Loucy (cell line): ENCODE results near the gene PRKAA2.

Experiments
- H2AFZ ChIP-seq: fragments of 200-600 bp; sonication (generic); 2 replicates; pipeline ENCODE4 v1.6.0; 2016; ENCODE audit warnings: antibody characterized with exemption, mild to moderate bottlenecking, low read length, moderate library complexity
- H3F3A ChIP-seq: fragments of 200-600 bp; 2 replicates; pipeline ENCODE4 v1.6.0; 2016; ENCODE audit warnings: antibody characterized with exemption, low read depth, mild to moderate bottlenecking
- H3K27me3 ChIP-seq: fragments of 200-600 bp; sonication (generic); 2 replicates; pipeline ENCODE4 v1.6.1; 2014; ENCODE audit warnings: low read length, mild to moderate bottlenecking; ENCODE audit not compliant: insufficient read depth, poor library complexity, severe bottlenecking
- H3K36me3 ChIP-seq: fragments of 200-600 bp; sonication (generic); 2 replicates; pipeline ENCODE4 v1.6.1; 2016; ENCODE audit warnings: low read length; ENCODE audit not compliant: insufficient read depth
- H3K4me1 ChIP-seq: fragments of 200-600 bp; sonication (generic); 2 replicates; pipeline ENCODE4 v1.5.1; 2014; ENCODE audit warnings: low read length, mild to moderate bottlenecking; ENCODE audit not compliant: insufficient read depth, poor library complexity, severe bottlenecking
- H3K4me2 ChIP-seq: fragments of 200-600 bp; sonication (generic); 2 replicates; pipeline ENCODE4 v1.6.0; 2014; ENCODE audit warnings: antibody characterized with exemption, low read length, low read depth, mild to moderate bottlenecking; ENCODE audit not compliant: poor library complexity, severe bottlenecking
- H3K4me3 ChIP-seq: fragments of 200-600 bp; sonication (generic); 2 replicates; pipeline ENCODE4 v1.5.1; 2014; ENCODE audit warnings: low read length, mild to moderate bottlenecking, mixed read lengths; ENCODE audit not compliant: poor library complexity, severe bottlenecking
- H3K79me2 ChIP-seq: fragments of 200-600 bp; sonication (generic); 2 replicates; pipeline ENCODE4 v1.6.1; 2014; ENCODE audit warnings: low read length; ENCODE audit not compliant: insufficient read depth
- H3K9ac ChIP-seq: fragments of 200-600 bp; sonication (generic); 2 replicates; pipeline ENCODE4 v1.6.0; 2014; ENCODE audit warnings: mild to moderate bottlenecking, low read depth, low read length, moderate library complexity; ENCODE audit not compliant: poor library complexity, severe bottlenecking
- H3K9me2 ChIP-seq: fragments of 200-600 bp; sonication (generic); replicated peaks from 2 replicates; pipeline ENCODE4 v1.6.1; 2016; ENCODE audit warnings: low read depth, low read length, mixed read lengths
- H3K9me3 ChIP-seq: fragments of 200-600 bp; sonication (generic); 2 replicates; pipeline ENCODE4 v1.6.1; 2014; ENCODE audit warnings: mild to moderate bottlenecking, antibody characterized with exemption, low read length, low read depth; ENCODE audit not compliant: insufficient read depth
- H4K20me1 ChIP-seq: fragments of 200-600 bp; sonication (generic); 2 replicates; pipeline ENCODE4 v1.6.0; 2014; ENCODE audit warnings: antibody characterized with exemption, low read length, mild to moderate bottlenecking; ENCODE audit not compliant: insufficient read depth, poor library complexity, severe bottlenecking
- CTCF ChIP-seq: fragments of 200-600 bp; sonication (generic); conservative IDR thresholded peaks from 2 replicates; pipeline ENCODE4 v1.5.1; 2014; ENCODE audit warnings: mild to moderate bottlenecking, antibody characterized with exemption, low read length
- EZH2phosphoT487 ChIP-seq: fragments of 200-600 bp; IDR thresholded peaks from 2 replicates; pipeline ENCODE4 v1.6.1; 2018; ENCODE audit warnings: antibody characterized with exemption, mild to moderate bottlenecking, moderate library complexity, borderline replicate concordance

PRKAA2 gene

GRCh38 chr1:56671085-56671484, 26.0 kb downstream of the PRKAA2 start:
- no peaks in the 10 kb centered on the region for H3K4me1 ChIP-seq
- H3K27me3 ChIP-seq = no peaks in the 10 kb centered on the region

GRCh38 chr1:56671542-56671941, 26.4 kb downstream of the PRKAA2 start:
- H3K9ac ChIP-seq = no peak overlapping the region
- TF ChIP-seq CTCF (no peak), EZH2phosphoT487 (no peak)

More at GRCh38 chr1:56671085-56671484, 26.0 kb downstream of the PRKAA2 start:
- no peaks in the 10 kb centered on the region for H4K20me1 ChIP-seq
- H2AFZ ChIP-seq = no peak overlapping the region
- no peak overlapping the region for H3K9ac ChIP-seq
- no peak overlapping the region for H3K4me2 ChIP-seq
- H3K79me2 ChIP-seq = no peaks in the 10 kb centered on the region
- H3K9me2 ChIP-seq = no peaks in the 10 kb centered on the region
- no peak overlapping the region for H3K4me3 ChIP-seq
- H3K36me3 ChIP-seq = no peaks in the 10 kb centered on the region
- no peak for TF ChIP-seq EZH2phosphoT487
- no peak for TF ChIP-seq CTCF
- no peaks in the 10 kb centered on the region for H3F3A ChIP-seq
- no peaks in the 10 kb centered on the region for H3K9me3 ChIP-seq

GRCh38 chr1:56672579-56672978, 27.5 kb downstream of the PRKAA2 start:
- Histone ChIP-seq H3K9me3 (no peaks in the 10 kb centered on the region), H3K27me3 (no peaks in the 10 kb centered on the region), H3F3A (no peaks in the 10 kb centered on the region), H3K36me3 (no peaks in the 10 kb centered on the region), H3K4me1 (no peaks in the 10 kb centered on the region), H3K4me3 (no peak overlapping the region), H2AFZ (no peak overlapping the region), H4K20me1 (no peaks in the 10 kb centered on the region), H3K9me2 (no peaks in the 10 kb centered on the region), H3K4me2 (no peak overlapping the region), H3K79me2 (no peaks in the 10 kb centered on the region), H3K9ac (no peak overlapping the region)
- TF ChIP-seq CTCF = no peak
- TF ChIP-seq EZH2phosphoT487 = no peak

More at GRCh38 chr1:56671542-56671941, 26.4 kb downstream of the PRKAA2 start:
- no peaks in the 10 kb centered on the region for H3K4me1 ChIP-seq
- no peaks in the 10 kb centered on the region for H3K36me3 ChIP-seq
- no peaks in the 10 kb centered on the region for H3K27me3 ChIP-seq
- no peaks in the 10 kb centered on the region for H3K9me2 ChIP-seq
- no peak overlapping the region for H3K4me2 ChIP-seq
- H3K9me3 ChIP-seq = no peaks in the 10 kb centered on the region
- H2AFZ ChIP-seq = no peak overlapping the region
- H3K79me2 ChIP-seq = no peaks in the 10 kb centered on the region
- no peaks in the 10 kb centered on the region for H3F3A ChIP-seq
- no peaks in the 10 kb centered on the region for H4K20me1 ChIP-seq
- no peak overlapping the region for H3K4me3 ChIP-seq
